ENCODE measurements around the gene RAB6A. TPM values are rescaled to one million over a fixed set of nuclear protein-coding genes. Genes with fewer than 3 reads are reported as not detected.

The RAB6A gene
- total and polyA plus RNA-seq, 2 of the 8 experiments (the other 6 are each of a cell fraction or from before 2014, with no cell fraction given), result 24.4 to 88.6 TPM

GRCh38 chr11:73633999-73634398 lies 126.9 kb downstream of the RAB6A start (continued):
- no peak for TF ChIP-seq HDAC2 (IDR thresholded peaks at IDR 0.05; ENCODE audit: borderline replicate concordance in 1 of 2, low read depth in 2 of 2, low read length in 2 of 2)
- TF ChIP-seq CHD2 (IDR thresholded peaks at IDR 0.05; ENCODE audit: low read length), result no peak
- no peak for TF ChIP-seq RAD21 (IDR thresholded peaks at IDR 0.05 in 1 of 2, conservative IDR thresholded peaks at IDR 0.05 in 1 of 2; ENCODE audit: low read depth in 2 of 2, low read length in 2 of 2)

Data from H1 (cell line).